HUES64 (cell line): ENCODE results near the gene PER2.
"Not testable (repeated sequence)": the region's sequence is repeated elsewhere in the genome, so short reads cannot be mapped to it uniquely, and the experiment has no call there.

Source experiments
- H3K27ac ChIP-seq: 2 replicates; pipeline ENCODE4 v1.7.0; 2013; ENCODE audit warnings: low read depth, low read length, inconsistent platforms
- H3K27me3 ChIP-seq: 2 replicates; pipeline ENCODE4 v1.6.1; 2013; ENCODE audit warnings: mild to moderate bottlenecking, low read length; ENCODE audit not compliant: insufficient read depth
- H3K36me3 ChIP-seq: 2 replicates; pipeline ENCODE4 v1.6.1; 2013; ENCODE audit warnings: mild to moderate bottlenecking, low read length; ENCODE audit not compliant: insufficient read depth
- H3K4me1 ChIP-seq: 2 replicates; pipeline ENCODE4 v1.6.1; 2013; ENCODE audit warnings: mild to moderate bottlenecking, low read length, moderate library complexity; ENCODE audit not compliant: insufficient read depth
- H3K4me3 ChIP-seq: 2 replicates; pipeline ENCODE4 v1.5.1; 2013; ENCODE audit warnings: mild to moderate bottlenecking, low read length, moderate library complexity
- H3K9ac ChIP-seq: 2 replicates; pipeline ENCODE4 v1.6.1; 2013; ENCODE audit warnings: mild to moderate bottlenecking, low read depth, low read length
- H3K9me3 ChIP-seq: 2 replicates; pipeline ENCODE4 v1.6.1; 2013; ENCODE audit warnings: low read depth, low read length; ENCODE audit not compliant: insufficient read depth
- WGBS: fragments of 150-250, 120-280 bp; methylation state at CpG from one replicate; pipeline ENCODE4 v1.1.7; 2013; ENCODE audit warnings: missing lambda C conversion rate; 5-methylcytosine and 5-hydroxymethylcytosine counted together

The PER2 gene

DNA sequence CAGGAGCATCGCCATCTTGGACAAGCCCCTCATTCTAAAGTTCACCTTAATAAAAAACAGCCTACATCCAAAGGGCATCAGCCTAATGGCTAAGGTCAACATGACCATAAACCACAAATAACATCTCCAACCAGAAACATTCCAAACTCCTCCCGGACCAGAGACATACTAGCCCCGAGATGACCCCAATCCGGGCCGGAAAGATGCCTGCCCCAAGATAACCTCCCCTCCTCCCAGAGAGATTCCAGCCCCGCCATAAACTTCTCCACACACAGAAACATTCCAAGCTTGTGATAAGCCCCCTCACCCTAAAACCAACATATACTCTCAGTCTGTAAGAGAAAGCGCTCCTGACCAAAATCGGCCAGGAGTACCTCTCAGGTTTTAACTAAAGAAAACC lies 16.7 kb downstream of the PER2 start:
- 92% methylated on average over 8 of the region's 8 CpGs for WGBS
- H3K4me1 ChIP-seq, H3K9me3 ChIP-seq, H3K9ac ChIP-seq, H3K4me3 ChIP-seq, H3K27me3 ChIP-seq, H3K27ac ChIP-seq: not testable (repeated sequence)
- H3K36me3 ChIP-seq = peaks cover 29% of the 10 kb centered on the region

DNA sequence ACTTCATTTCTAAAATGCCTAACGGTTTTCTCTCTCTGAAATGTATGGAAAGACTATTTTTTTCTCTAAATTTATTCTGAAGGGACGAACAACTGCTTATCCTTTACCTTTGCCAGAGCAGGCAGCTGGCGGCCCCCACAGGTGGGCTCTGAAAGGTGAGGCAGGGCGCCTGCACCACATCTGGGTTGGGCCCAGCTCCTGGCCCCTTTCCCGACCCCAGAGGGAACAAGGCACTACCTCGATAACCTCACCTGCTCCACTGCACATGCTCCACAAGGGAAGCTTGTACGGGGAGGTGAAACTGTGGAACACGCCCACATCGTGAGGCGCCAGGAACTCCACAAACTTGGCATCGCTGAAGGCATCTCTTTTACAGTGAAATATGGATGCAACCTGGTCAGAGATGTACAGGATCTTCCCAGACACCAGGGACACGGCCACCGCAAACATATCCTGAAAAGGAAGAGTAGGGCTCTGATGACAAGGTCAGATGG lies 17.3 kb downstream of the PER2 start:
- WGBS = 94% methylated on average over 13 of the region's 13 CpGs
- H3K27ac ChIP-seq = no peak overlapping the region

DNA sequence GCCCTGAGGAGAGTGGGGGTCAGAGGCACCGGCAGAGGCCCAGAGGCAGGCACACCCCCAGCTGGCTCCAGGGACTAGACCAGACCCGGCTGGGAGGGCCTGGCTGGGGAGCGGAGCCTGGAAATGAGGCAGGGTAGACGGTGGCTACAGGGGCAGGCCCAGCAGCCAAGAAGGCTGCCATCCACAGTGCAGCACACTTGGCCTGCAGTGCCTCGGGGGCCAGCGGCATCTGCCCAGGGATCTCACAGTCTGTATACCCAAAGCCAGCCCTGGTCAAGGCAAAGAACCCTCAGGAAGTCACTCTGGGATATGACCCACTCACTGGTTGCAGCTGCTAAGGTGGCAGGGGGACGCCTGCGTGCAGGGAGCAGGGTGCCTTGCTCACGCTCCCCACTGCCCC lies 17.8 kb downstream of the PER2 start:
- H3K9ac ChIP-seq = no peak overlapping the region
- no peaks in the 10 kb centered on the region for H3K27me3 ChIP-seq
- no peak overlapping the region for H3K4me3 ChIP-seq
- peaks cover 22% of the 10 kb centered on the region for H3K36me3 ChIP-seq
- H3K9me3 ChIP-seq = no peaks in the 10 kb centered on the region
- WGBS = 93% methylated on average over 9 of the region's 9 CpGs
- no peak overlapping the region for H3K27ac ChIP-seq
- no peaks in the 10 kb centered on the region for H3K4me1 ChIP-seq

More for the DNA sequence above, 17.3 kb downstream of the PER2 start:
- Histone ChIP-seq H3K9me3 (no peaks in the 10 kb centered on the region), H3K36me3 (peaks cover 24% of the 10 kb centered on the region), H3K4me3 (no peak overlapping the region), H3K27me3 (no peaks in the 10 kb centered on the region), H3K9ac (no peak overlapping the region), H3K4me1 (no peaks in the 10 kb centered on the region)

DNA sequence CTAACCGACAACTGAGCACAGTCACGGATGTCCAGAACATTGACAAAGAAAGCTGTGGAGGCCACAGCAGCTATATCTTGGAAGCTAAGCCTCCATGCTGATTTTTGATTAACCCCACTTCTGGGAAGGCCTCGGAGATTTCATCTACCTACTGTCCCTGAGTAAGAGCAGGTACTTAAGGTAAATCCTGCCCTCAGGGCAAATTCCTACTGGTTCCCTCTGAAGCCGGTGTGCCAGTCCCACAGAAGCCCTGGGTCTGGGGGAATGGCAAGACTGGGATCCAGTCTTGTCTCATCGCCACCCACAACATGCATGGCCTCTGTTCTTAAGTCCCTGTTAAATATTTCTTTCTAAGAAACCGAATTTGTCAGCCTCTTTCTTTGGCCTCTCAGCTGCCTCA lies 18.7 kb downstream of the PER2 start:
- peaks cover 15% of the 10 kb centered on the region for H3K36me3 ChIP-seq
- WGBS = 92% methylated on average over 6 of the region's 6 CpGs
- H3K4me1 ChIP-seq = no peaks in the 10 kb centered on the region
- H3K9me3 ChIP-seq = no peaks in the 10 kb centered on the region
- no peaks in the 10 kb centered on the region for H3K27me3 ChIP-seq
- no peak overlapping the region for H3K27ac ChIP-seq
- no peak overlapping the region for H3K9ac ChIP-seq
- H3K4me3 ChIP-seq = no peak overlapping the region

DNA sequence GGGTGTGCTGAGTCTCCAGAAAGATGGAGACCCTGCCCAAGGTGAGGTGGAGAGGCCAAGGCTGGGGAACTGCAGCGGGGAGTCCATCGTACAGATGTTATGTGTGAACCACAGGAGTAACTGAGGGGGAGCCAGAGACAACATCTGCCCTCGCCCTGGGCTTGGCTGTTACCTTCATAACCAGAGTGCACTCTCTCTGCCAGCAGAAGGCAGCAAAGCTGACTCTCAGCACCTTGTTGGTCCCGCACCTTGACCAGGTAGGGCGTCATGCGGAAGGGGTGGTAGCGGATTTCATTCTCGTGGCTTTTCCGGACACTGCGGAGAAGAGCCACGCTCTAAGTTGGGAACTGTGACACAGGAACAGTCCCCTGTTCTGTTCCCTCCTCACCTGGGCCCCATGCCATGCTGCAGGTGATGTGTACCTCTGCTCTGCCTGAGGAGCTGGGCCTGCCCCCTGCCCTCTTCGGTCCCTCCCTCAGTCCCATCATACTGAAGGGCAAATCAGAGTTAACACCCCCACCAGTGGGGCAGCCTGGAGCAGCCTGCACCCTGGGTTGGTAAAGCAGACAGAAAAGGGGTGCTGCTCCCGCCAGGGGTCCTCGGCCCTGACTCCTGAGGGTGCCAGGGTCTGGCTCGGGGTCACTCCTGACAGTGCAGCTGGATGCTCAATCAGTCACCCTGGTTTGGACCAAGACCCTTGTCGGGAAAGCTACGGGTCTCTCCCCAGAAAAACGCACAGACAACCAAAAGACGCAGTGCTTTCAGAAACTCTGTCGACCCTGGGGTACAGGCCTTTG lies 20.3 kb downstream of the PER2 start:
- WGBS = 95% methylated on average over 20 of the region's 20 CpGs
- H3K4me3 ChIP-seq = no peak overlapping the region
- peaks cover 11% of the 10 kb centered on the region; the same call in 1 of the 2 replicates for H3K36me3 ChIP-seq
- H3K9ac ChIP-seq = no peak overlapping the region
- 0 out of 2 replicates have a peak, but pooled peaks cover 3% of the 10 kb centered on the region for H3K4me1 ChIP-seq
- no peaks in the 10 kb centered on the region for H3K9me3 ChIP-seq
- H3K27ac ChIP-seq = no peak overlapping the region
- H3K27me3 ChIP-seq = no peaks in the 10 kb centered on the region

DNA sequence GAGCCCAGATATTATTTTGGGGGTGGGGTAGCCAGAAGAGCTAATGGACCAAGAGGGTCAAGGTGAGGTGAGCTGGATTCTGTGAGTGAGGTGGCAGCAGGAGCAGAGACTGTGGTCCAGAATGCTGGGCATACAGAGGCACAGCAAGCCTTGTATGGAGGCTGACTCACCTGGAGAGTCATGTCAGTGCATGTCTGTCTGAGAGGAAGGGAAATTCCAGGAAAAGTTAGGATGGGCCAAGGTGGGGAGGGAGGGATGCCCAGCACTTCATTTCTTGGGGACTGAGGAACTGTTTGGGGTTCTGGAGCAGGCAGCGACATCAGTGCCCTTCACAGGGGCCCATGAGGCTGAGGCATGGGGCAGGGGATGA lies 21.1 kb downstream of the PER2 start:
- no peak overlapping the region for H3K4me3 ChIP-seq
- H3K9ac ChIP-seq = no peak overlapping the region
- H3K36me3 ChIP-seq = 0 out of 2 replicates have a peak, but pooled peaks cover 3% of the 10 kb centered on the region
- 96% methylated on average over 1 of the region's 1 CpG for WGBS
- H3K27ac ChIP-seq = no peak overlapping the region
- no peaks in the 10 kb centered on the region for H3K27me3 ChIP-seq
- 0 out of 2 replicates have a peak, but pooled peaks cover 3% of the 10 kb centered on the region for H3K4me1 ChIP-seq
- H3K9me3 ChIP-seq = no peaks in the 10 kb centered on the region

DNA sequence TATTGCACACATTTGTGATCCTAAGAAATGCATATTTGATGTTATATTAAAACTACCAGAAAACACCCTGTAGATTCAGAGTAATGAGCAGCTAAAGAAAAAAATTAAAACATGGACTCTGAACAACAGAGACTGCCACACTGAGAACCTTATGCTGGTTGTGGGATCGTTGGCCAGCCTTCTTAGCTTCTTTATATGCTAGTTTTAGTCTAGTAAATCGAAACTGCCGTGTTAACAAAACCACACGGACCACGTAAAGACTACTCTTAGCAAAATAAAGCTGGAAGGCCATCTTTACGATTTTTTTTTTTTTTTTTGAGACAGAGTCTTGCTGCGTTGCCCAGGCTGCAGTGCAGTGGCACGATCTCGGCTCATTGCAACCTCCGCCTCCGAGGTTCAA lies 22.8 kb downstream of the PER2 start:
- WGBS = 95% methylated on average over 11 of the region's 11 CpGs
- Histone ChIP-seq H3K36me3 (0 out of 2 replicates have a peak, but pooled peaks cover 3% of the 10 kb centered on the region), H3K9ac (no peak overlapping the region), H3K9me3 (no peaks in the 10 kb centered on the region), H3K27ac (no peak overlapping the region), H3K4me3 (no peak overlapping the region), H3K27me3 (no peaks in the 10 kb centered on the region), H3K4me1 (0 out of 2 replicates have a peak, but pooled peaks cover 3% of the 10 kb centered on the region)

DNA sequence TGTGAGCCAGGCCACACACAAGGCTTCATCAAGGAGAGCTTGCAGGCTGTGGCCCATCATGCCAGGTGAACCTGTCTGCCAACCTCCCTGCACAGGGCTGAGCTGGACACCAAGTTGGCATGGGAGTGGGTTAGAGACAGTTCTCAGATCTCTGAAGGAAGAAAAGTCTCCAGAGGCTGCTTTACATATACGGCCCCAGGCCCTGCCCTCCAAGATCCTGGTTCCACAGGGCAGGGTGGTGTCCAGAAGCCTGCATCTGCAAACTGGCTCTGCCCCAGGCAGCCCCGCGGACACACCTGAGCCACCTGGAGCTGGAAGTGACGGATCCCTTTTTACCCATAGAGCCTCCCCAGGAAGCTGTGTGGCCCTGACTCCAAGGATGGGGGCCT lies 24.3 kb downstream of the PER2 start:
- 0 out of 2 replicates have a peak, but pooled peaks cover 3% of the 10 kb centered on the region for H3K4me1 ChIP-seq
- H3K9me3 ChIP-seq = no peaks in the 10 kb centered on the region
- WGBS = 98% methylated on average over 4 of the region's 4 CpGs
- H3K36me3 ChIP-seq = 0 out of 2 replicates have a peak, but pooled peaks cover 8% of the 10 kb centered on the region
- no peak overlapping the region for H3K9ac ChIP-seq
- no peak overlapping the region for H3K27ac ChIP-seq
- H3K27me3 ChIP-seq = no peaks in the 10 kb centered on the region
- no peak overlapping the region for H3K4me3 ChIP-seq

DNA sequence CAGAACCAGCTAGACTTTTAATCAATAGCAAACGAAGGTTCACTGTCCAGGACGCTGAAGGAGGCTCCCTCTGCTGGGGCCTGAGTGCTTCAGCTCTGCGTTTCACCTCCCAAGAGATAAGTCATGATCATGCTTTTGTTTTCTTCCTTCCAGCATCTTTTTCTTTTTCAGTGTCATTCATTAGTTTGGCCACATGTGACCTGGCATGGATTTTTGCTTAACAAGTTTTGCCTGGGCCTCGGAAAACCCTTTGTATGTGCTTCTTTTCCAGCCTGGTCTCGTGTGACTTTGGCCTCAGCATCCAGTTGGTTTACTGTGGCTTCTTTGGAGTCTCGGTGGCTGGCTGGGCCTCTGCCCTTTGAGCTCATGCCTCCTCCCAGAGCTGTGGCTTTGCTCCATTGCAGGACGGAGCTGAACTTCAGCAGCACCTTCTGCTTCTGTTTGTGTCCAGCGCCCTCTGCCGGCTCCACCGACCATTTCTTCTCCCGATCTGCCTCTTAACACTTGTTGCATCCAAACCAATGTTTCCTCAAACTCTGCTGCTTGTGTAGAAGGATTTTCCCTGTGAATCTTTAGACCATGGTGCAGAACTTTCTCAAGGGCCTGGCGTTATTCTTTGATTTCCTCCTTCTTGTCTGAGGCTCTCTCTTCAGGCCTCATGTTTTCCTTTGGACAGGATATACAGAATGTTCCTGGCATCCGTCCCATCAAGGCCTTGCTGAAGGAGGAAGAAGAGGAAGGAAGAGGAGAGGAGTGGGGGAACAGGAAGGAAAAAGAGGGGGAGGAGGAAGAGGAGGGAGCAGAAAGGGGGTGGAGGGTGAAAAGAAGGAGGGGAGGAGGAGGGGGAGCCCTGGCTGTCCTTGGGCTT lies 25.0 kb downstream of the PER2 start:
- Histone ChIP-seq H3K36me3 (0 out of 2 replicates have a peak, but pooled peaks cover 8% of the 10 kb centered on the region), H3K9me3 (no peaks in the 10 kb centered on the region), H3K27ac (no peak overlapping the region; the same call in 1 of the 2 replicates), H3K4me3 (no peak overlapping the region), H3K9ac (no peak overlapping the region), H3K27me3 (no peaks in the 10 kb centered on the region), H3K4me1 (0 out of 2 replicates have a peak, but pooled peaks cover 3% of the 10 kb centered on the region)
- WGBS = 41% methylated on average over 13 of the region's 13 CpGs

DNA sequence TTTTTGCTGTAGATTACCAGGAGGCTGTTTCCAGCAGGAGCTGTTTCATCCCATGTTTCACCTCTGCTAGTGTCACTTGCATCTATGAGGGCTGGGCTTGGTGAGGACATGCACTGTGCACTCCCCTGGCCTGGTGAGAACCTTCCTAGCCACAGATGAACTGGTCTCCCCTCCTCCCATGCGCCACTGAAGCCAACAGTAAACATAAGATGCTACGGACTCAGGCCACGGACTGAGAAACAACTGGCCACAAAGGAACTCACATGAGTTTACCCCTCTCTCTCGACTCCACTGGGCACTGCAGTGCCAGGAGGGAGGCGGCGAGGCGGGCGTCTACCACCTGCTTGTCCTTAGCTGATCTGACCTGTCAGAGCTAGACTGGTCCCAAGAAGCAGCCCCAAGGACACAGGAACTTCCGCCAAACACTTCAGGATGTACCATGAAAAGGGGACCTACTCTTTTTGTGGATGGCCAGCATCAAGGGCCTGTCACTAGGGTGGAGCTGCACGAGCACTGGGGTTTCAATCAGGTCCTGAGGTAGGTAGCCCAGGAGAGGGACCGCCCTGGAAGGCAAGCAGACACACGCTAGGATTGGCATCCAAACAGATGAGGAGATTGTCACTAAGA lies 25.8 kb downstream of the PER2 start:
- 0 out of 2 replicates have a peak, but pooled peaks cover 15% of the 10 kb centered on the region for H3K36me3 ChIP-seq
- H3K9me3 ChIP-seq = no peaks in the 10 kb centered on the region
- no peaks in the 10 kb centered on the region for H3K27me3 ChIP-seq
- no peak overlapping the region for H3K27ac ChIP-seq
- no peak overlapping the region for H3K4me3 ChIP-seq
- H3K4me1 ChIP-seq = 0 out of 2 replicates have a peak, but pooled peaks cover 3% of the 10 kb centered on the region
- 93% methylated on average over 12 of the region's 12 CpGs for WGBS
- H3K9ac ChIP-seq = no peak overlapping the region
